ENCODE measurements around the gene GTSE1. TPM values are rescaled to one million over a fixed set of nuclear protein-coding genes. Genes with fewer than 3 reads are reported as not detected.
A peak's percentile ranks its signal among the peaks of the same experiment; 100 is the strongest.

GTSE1 gene
- total and polyA plus RNA-seq, 2 of the 13 experiments (the other 11 are each of a cell fraction or from before 2014, with no cell fraction given): 10.7 to 13.5 TPM

- TF ChIP-seq, protein P1, sequence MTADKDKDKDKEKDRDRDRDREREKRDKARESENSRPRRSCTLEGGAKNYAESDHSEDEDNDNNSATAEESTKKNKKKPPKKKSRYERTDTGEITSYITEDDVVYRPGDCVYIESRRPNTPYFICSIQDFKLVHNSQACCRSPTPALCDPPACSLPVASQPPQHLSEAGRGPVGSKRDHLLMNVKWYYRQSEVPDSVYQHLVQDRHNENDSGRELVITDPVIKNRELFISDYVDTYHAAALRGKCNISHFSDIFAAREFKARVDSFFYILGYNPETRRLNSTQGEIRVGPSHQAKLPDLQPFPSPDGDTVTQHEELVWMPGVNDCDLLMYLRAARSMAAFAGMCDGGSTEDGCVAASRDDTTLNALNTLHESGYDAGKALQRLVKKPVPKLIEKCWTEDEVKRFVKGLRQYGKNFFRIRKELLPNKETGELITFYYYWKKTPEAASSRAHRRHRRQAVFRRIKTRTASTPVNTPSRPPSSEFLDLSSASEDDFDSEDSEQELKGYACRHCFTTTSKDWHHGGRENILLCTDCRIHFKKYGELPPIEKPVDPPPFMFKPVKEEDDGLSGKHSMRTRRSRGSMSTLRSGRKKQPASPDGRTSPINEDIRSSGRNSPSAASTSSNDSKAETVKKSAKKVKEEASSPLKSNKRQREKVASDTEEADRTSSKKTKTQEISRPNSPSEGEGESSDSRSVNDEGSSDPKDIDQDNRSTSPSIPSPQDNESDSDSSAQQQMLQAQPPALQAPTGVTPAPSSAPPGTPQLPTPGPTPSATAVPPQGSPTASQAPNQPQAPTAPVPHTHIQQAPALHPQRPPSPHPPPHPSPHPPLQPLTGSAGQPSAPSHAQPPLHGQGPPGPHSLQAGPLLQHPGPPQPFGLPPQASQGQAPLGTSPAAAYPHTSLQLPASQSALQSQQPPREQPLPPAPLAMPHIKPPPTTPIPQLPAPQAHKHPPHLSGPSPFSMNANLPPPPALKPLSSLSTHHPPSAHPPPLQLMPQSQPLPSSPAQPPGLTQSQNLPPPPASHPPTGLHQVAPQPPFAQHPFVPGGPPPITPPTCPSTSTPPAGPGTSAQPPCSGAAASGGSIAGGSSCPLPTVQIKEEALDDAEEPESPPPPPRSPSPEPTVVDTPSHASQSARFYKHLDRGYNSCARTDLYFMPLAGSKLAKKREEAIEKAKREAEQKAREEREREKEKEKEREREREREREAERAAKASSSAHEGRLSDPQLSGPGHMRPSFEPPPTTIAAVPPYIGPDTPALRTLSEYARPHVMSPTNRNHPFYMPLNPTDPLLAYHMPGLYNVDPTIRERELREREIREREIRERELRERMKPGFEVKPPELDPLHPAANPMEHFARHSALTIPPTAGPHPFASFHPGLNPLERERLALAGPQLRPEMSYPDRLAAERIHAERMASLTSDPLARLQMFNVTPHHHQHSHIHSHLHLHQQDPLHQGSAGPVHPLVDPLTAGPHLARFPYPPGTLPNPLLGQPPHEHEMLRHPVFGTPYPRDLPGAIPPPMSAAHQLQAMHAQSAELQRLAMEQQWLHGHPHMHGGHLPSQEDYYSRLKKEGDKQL (CRISPR knock-in tag; IDR thresholded peaks at IDR 0.05; ENCODE audit: low read depth): peak; percentile 76; the same call in 1 of the 2 replicates
- TF ChIP-seq SYNCRIP (IDR thresholded peaks at IDR 0.05; ENCODE audit: insufficient read depth, low read depth, low read length) (no peak), GLI4 (CRISPR knock-in tag; IDR thresholded peaks at IDR 0.05; ENCODE audit: borderline replicate concordance) (0 out of 2 replicates have a peak, but pooled peaks have one; percentile 48), PHF20 (CRISPR knock-in tag; IDR thresholded peaks at IDR 0.05) (no peak), HMGA1 (CRISPR knock-in tag; conservative IDR thresholded peaks at IDR 0.05) (no peak), ZSCAN25 (CRISPR knock-in tag; IDR thresholded peaks at IDR 0.05) (peak; percentile 85; the same call in 1 of the 2 replicates), IKZF1 (IDR thresholded peaks at IDR 0.05) (no peak), ZNF660 (CRISPR knock-in tag; IDR thresholded peaks at IDR 0.05; ENCODE audit: borderline replicate concordance, low read depth) (no peak), PLSCR1 (CRISPR knock-in tag; IDR thresholded peaks at IDR 0.05; ENCODE audit: borderline replicate concordance) (no peak), TP53 (CRISPR knock-in tag; conservative IDR thresholded peaks at IDR 0.05) (no peak), RFX3 (CRISPR knock-in tag; IDR thresholded peaks at IDR 0.05) (no peak), ZBTB21 (CRISPR knock-in tag; IDR thresholded peaks at IDR 0.05) (no peak), ZNF24 (IDR thresholded peaks at IDR 0.05) (no peak), THAP8 (CRISPR knock-in tag; IDR thresholded peaks at IDR 0.05; ENCODE audit: borderline replicate concordance) (no peak), CEBPB (IDR thresholded peaks at IDR 0.05; ENCODE audit: borderline replicate concordance, low read depth, low read length) (peak; percentile 99), ZNF367 (CRISPR knock-in tag; IDR thresholded peaks at IDR 0.05; ENCODE audit: borderline replicate concordance) (no peak)
- TF ChIP-seq, protein P2, sequence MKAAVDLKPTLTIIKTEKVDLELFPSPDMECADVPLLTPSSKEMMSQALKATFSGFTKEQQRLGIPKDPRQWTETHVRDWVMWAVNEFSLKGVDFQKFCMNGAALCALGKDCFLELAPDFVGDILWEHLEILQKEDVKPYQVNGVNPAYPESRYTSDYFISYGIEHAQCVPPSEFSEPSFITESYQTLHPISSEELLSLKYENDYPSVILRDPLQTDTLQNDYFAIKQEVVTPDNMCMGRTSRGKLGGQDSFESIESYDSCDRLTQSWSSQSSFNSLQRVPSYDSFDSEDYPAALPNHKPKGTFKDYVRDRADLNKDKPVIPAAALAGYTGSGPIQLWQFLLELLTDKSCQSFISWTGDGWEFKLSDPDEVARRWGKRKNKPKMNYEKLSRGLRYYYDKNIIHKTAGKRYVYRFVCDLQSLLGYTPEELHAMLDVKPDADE (CRISPR knock-in tag; IDR thresholded peaks at IDR 0.05): no peak
- TF ChIP-seq, protein P3, sequence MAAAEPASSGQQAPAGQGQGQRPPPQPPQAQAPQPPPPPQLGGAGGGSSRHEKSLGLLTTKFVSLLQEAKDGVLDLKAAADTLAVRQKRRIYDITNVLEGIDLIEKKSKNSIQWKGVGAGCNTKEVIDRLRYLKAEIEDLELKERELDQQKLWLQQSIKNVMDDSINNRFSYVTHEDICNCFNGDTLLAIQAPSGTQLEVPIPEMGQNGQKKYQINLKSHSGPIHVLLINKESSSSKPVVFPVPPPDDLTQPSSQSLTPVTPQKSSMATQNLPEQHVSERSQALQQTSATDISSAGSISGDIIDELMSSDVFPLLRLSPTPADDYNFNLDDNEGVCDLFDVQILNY (CRISPR knock-in tag; conservative IDR thresholded peaks at IDR 0.05): no peak
- TF ChIP-seq, protein P4, sequence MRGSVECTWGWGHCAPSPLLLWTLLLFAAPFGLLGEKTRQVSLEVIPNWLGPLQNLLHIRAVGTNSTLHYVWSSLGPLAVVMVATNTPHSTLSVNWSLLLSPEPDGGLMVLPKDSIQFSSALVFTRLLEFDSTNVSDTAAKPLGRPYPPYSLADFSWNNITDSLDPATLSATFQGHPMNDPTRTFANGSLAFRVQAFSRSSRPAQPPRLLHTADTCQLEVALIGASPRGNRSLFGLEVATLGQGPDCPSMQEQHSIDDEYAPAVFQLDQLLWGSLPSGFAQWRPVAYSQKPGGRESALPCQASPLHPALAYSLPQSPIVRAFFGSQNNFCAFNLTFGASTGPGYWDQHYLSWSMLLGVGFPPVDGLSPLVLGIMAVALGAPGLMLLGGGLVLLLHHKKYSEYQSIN (CRISPR knock-in tag; IDR thresholded peaks at IDR 0.05; ENCODE audit: borderline replicate concordance): no peak
These were observed 81.1 kb downstream of the GTSE1 start (continued) for GRCh38 chr22:46377525-46378425.

All from HepG2 (cell line).